ENCODE results near the gene KIAA0513.
"Not testable (repeated sequence)": the region's sequence is repeated elsewhere in the genome, so short reads cannot be mapped to it uniquely, and the experiment has no call there.

The KIAA0513 gene

GRCh38 chr16:85111184-85111583 lies 83.6 kb downstream of the KIAA0513 start:
- no peak for DNase-seq (ENCODE audit: low read depth, low spot score)

GRCh38 chr16:85112364-85112763 lies 84.8 kb downstream of the KIAA0513 start, which contains the start of gene CIBAR2:
CIBAR2 (minus strand) TSS chr16:85112472; CDS start chr16:85112352, 120 bp downstream.
- no peak for DNase-seq (ENCODE audit: low read depth, low spot score)

GRCh38 chr16:85113168-85113733 lies 85.7 kb downstream of the KIAA0513 start:
- DNase-seq (ENCODE audit: low read depth, low spot score): no peak

GRCh38 chr16:85113913-85114312 lies 86.3 kb downstream of the KIAA0513 start:
- DNase-seq (ENCODE audit: low read depth, low spot score): no peak

GRCh38 chr16:85114909-85115567 lies 87.4 kb downstream of the KIAA0513 start:
- no peak for DNase-seq (ENCODE audit: low read depth, low spot score)

- no peak for DNase-seq (ENCODE audit: low read depth, low spot score)
These were observed 89.8 kb downstream of the KIAA0513 start for GRCh38 chr16:85117418-85117817.

GRCh38 chr16:85120006-85120340 lies 92.4 kb downstream of the KIAA0513 start:
- DNase-seq (ENCODE audit: low read depth, low spot score): no peak

- not testable (repeated sequence) for DNase-seq (ENCODE audit: low read depth, low spot score)
These were observed 95.8 kb downstream of the KIAA0513 start for GRCh38 chr16:85123441-85123840.

GRCh38 chr16:85123891-85124635 lies 96.5 kb downstream of the KIAA0513 start:
- DNase-seq (ENCODE audit: low read depth, low spot score): no peak

- no peak for DNase-seq (ENCODE audit: low read depth, low spot score)
These were observed 97.2 kb downstream of the KIAA0513 start for GRCh38 chr16:85124636-85125346.

GRCh38 chr16:85125570-85126393 lies 98.2 kb downstream of the KIAA0513 start:
- no peak for DNase-seq (ENCODE audit: low read depth, low spot score)

GRCh38 chr16:85126394-85126704 lies 98.8 kb downstream of the KIAA0513 start:
- no peak for DNase-seq (ENCODE audit: low read depth, low spot score)

- DNase-seq (ENCODE audit: low read depth, low spot score): no peak
These were observed 99.2 kb downstream of the KIAA0513 start for GRCh38 chr16:85126705-85127378.

GRCh38 chr16:85127379-85127723 lies 99.8 kb downstream of the KIAA0513 start:
- no peak for DNase-seq (ENCODE audit: low read depth, low spot score)

- DNase-seq (ENCODE audit: low read depth, low spot score): no peak
These were observed 100.7 kb downstream of the KIAA0513 start for GRCh38 chr16:85128079-85128837.

- DNase-seq (ENCODE audit: low read depth, low spot score): no peak
These were observed 102.5 kb downstream of the KIAA0513 start for GRCh38 chr16:85129876-85130704.

- no peak for DNase-seq (ENCODE audit: low read depth, low spot score)
These were observed 103.1 kb downstream of the KIAA0513 start for GRCh38 chr16:85130705-85131028.

GRCh38 chr16:85132456-85133289 lies 105.1 kb downstream of the KIAA0513 start:
- DNase-seq (ENCODE audit: low read depth, low spot score): no peak

- no peak for DNase-seq (ENCODE audit: low read depth, low spot score)
These were observed 105.7 kb downstream of the KIAA0513 start for GRCh38 chr16:85133290-85133599.

Data from brain pericyte (primary cell).